Effector CD8-positive, alpha-beta T cell (primary cell): ENCODE data around the gene GRID1.
"Not testable (repeated sequence)": the region's sequence is repeated elsewhere in the genome, so short reads cannot be mapped to it uniquely, and the experiment has no call there.

Source experiments
- DNase-seq: peaks from one replicate; lab custom pipeline; 2025; lab: John Stamatoyannopoulos, UW

Gene GRID1

DNA sequence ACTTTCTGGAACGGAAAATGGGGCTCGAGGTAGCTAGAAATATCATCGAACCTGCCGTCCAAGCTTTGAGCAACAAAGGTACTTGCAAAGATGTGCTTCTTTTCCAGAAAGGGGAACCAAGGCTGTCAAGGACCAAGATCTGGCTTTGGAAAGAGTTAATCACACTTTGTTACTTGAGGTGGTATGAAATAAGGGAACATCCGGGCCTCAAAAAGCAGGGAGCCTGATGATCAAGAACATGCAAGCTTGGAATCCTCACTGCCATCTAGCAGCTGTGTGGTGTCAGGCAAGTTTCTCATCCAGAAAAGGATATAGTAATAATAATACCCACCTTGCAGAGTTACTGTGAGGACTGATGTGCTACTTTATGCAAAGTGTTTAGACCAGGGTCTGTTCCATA lies 329.5 kb downstream of the GRID1 start:
- no peak for DNase-seq

- DNase-seq: no peak
These were observed 330.1 kb downstream of the GRID1 start for GRCh38 chr10:86036544-86036831.

DNA sequence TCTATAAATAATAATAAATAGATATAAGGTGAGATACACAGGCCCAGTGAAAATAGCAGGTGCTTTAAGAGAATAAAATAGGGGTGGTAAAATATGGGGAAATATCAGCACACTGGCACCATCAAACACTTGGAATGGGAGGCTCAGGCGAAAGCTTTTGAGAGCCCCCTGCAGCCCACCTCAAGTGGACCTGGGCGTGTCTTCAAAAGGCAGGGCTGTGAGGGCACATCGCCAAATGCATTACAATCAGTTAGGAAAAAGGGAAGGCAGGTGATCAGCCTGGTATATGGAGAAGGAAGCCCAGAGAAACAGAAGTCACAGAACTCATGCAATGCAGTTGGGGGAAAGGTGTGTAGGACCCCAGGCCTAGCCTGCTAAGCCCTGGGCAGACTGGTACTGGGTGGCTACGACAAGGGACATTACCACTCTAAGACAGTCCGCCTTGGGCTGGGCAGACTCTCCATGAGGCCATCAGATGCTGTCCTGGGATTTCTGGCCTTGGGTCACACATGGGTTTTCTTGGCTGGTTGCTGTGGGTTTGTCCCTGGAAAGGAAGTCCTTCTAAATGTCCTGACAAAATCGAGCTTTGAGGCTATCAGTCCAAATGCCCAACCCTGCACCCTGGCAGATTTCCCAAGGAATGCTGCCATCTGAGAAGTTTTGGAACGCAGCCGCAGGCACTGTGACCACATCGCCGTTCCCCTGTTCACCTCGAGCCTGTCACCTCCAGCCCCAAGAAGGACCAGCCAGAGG lies 330.6 kb downstream of the GRID1 start:
- no peak for DNase-seq

- DNase-seq: no peak
These were observed 331.9 kb downstream of the GRID1 start for GRCh38 chr10:86034710-86035109.

DNA sequence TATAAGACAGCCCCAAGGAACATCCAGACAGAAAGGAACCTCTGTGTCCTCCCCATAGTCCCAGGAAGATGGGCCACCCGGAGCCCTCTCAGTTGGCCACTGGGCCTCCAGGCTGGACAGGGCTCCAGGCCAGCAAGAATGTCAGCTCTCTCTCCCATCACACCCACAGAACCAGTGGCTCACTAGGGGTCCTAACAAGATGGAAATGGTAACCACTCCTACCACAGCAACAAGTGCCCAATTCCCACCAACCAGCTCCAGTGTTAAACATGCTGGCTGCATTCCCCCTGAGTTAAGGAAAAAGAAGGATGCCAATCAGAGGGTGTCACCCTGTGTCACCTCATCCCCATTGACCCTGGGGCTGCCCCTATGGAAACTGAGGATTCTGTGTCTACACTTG lies 333.0 kb downstream of the GRID1 start:
- no peak for DNase-seq

- DNase-seq: not testable (repeated sequence)
These were observed 334.5 kb downstream of the GRID1 start for GRCh38 chr10:86032087-86032486.

- no peak for DNase-seq
These were observed 336.3 kb downstream of the GRID1 start for GRCh38 chr10:86030312-86030711.

DNA sequence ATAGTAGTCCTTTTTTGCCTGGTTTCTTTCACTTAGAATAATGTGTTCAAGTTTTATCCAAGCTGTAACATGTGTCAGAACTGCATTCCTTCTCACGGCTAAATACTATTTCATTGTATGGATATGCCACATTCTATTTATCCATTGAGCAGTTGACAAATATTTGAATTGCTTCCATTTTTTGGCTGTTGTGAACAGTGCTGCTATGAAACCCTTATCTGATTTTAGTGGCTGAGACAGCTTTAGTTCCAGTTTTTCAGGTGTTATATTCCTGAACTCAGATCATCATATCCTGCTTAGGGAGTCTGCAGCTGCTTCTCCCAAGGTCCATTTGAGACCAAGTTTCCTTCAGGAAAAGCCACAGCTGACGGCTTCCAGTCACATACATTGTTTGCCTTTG lies 339.2 kb downstream of the GRID1 start:
- no peak for DNase-seq

DNA sequence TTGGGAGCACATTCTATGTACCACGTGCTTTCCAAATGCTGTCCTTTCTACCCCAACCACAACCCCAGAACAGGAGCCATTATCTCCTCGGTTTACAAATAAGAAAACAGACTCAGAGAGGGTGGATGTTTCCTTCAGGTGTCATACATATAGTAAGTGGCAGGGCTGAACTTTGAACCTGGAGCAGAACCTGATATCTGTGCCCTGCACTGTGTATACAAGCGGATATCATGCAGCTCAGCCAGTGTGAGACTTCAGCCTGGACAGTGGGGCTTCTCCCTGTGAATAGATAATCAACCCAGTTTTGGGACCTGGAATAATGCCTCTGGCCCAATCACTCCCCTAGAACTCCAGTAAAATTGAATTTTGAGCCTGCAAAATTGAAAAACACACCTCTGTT lies 341.1 kb downstream of the GRID1 start:
- no peak for DNase-seq

DNA sequence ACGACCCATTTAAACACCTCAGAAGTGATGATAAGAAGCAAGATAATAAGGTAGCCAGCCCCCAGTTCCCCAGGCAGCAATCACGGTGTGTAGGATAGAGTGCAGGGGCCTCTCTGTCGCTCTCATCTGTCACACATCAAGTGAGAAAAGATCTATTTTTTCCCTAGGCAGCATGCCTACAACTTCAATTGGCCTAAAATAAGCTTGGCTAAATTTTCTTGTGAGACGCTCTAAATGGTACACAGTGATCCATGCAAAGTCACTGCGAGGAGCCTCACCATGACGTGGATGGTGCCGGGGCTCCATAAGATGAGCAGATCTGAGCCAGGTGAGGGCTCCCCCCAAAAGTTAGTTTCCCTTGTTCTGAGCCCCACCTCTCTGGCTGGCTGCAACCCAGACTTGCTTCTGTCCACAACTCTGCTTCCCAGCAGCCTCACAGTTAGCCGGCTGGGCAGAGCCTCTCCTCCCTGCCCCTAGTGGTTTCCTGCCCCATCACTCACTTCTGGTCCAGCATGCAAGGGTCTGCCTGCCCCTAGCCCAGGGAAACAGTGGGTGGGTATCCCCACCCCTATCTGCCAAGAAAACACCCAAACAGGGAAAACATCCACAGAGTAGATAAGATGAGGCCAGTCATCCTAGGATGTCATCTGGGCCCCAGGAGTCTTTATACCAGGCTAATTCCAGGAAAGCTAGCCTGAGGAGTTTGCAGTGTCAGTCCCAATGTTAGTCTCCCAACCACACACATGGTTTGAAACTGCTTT lies 342.1 kb downstream of the GRID1 start:
- no peak for DNase-seq

- no peak for DNase-seq
These were observed 342.7 kb downstream of the GRID1 start for GRCh38 chr10:86023931-86024280.

GRCh38 chr10:86023336-86023735 lies 343.3 kb downstream of the GRID1 start:
- no peak for DNase-seq

- no peak for DNase-seq
These were observed 343.7 kb downstream of the GRID1 start for GRCh38 chr10:86022906-86023305.

GRCh38 chr10:86020134-86020533 lies 346.5 kb downstream of the GRID1 start:
- no peak for DNase-seq

- no peak for DNase-seq
These were observed 347.5 kb downstream of the GRID1 start for GRCh38 chr10:86019141-86019540.

DNA sequence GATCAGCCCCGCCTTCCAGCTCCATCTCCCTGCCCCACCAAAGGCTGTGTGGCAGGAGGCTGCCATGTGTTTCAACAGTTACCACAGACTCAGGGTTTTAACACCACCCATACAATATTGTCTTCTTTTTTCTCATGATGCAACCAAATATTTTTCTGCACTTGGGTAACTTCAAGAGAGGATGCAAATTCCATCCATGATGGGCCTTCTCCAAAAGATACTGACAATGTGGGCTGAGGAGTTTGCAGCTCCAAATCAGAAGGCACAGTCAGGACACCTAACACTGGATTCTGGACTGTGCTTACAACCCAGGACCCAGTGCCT lies 347.9 kb downstream of the GRID1 start:
- no peak for DNase-seq

GRCh38 chr10:86017841-86018734 lies 348.5 kb downstream of the GRID1 start:
- no peak for DNase-seq

GRCh38 chr10:86013568-86013967 lies 353.0 kb downstream of the GRID1 start:
- DNase-seq: no peak

DNA sequence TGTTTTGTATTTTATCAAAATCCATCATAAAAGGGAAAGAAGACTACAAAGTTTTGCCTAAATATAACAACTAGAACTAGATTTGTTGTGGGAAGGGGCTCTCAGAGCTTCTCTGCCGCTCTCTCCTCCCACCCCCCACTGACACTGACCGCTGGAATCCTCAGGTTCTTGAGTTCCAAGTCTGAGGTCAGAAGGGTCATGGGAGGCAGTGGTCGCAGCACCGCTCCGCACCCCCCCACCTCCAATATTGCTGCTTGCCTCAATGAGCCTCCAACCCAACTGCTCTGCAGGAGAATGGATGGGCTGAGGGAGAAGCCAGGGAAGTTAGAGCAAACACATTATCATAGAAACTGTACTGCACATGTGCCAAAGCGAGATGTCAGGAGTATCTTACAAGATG lies 359.4 kb downstream of the GRID1 start:
- no peak for DNase-seq

- no peak for DNase-seq
These were observed 362.3 kb downstream of the GRID1 start for GRCh38 chr10:86004337-86004736.

DNA sequence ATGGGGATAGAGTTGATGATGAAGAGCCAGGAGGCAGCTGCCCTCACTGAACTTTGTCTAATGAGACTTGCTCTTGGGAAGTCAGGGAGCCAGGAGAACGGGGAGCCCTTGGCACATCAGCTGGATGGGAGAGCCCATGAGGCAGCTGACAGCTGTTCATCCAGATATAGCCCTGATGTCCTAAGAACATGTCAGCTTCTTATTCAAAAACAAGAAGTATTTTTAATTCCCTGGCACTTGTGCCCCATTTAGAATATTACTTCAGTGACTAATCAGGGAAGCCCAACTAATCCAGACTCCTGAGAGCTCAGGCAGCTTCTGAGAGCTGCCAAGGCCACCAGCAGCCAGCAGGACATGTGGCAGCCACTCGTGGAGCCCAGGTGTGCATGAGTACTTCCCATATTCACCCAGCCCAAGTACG lies 363.4 kb downstream of the GRID1 start:
- DNase-seq: no peak

- no peak for DNase-seq
These were observed 365.1 kb downstream of the GRID1 start for GRCh38 chr10:86001521-86001920.

DNA sequence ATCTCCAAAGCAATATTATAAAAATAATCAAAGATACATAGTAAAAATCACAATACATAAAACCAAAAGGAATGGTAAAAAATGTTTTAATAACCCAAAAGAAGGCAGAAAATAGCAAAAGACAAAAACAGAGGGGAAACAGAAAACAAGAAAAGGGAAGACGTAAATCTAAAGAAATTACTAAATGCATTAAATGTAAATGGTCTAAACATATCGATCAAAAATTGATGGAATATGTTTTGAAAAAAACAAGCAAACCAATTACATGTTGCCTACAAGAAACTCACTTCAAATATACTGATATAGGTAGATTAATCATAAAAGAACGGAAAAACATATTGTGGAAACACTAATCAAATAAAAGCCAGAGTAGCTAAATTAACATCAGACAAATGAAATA lies 369.1 kb downstream of the GRID1 start:
- DNase-seq: no peak
